ENCODE results near the gene CRKL.
"Not testable (repeated sequence)": the region's sequence is repeated elsewhere in the genome, so short reads cannot be mapped to it uniquely, and the experiment has no call there.

CRKL gene

GRCh38 chr22:20935780-20936539 is 18.8 kb downstream of the CRKL start:
- DNase-seq = not testable (repeated sequence)

- no peak for DNase-seq
These were observed 20.0 kb downstream of the CRKL start for GRCh38 chr22:20937031-20937793.

- DNase-seq = no peak
These were observed 20.8 kb downstream of the CRKL start for GRCh38 chr22:20937794-20938671.

GRCh38 chr22:20939457-20940185 is 22.4 kb downstream of the CRKL start:
- DNase-seq = not testable (repeated sequence)

- no peak for DNase-seq
These were observed 23.0 kb downstream of the CRKL start for GRCh38 chr22:20940186-20940651.

GRCh38 chr22:20940904-20941385 is 23.7 kb downstream of the CRKL start:
- DNase-seq = no peak

- not testable (repeated sequence) for DNase-seq
These were observed 25.1 kb downstream of the CRKL start for GRCh38 chr22:20942203-20942902.

- no peak for DNase-seq
These were observed 26.1 kb downstream of the CRKL start for GRCh38 chr22:20943104-20943933.

- no peak for DNase-seq
These were observed 26.8 kb downstream of the CRKL start for GRCh38 chr22:20944042-20944441.

- DNase-seq = no peak
These were observed 28.3 kb downstream of the CRKL start for GRCh38 chr22:20945578-20945934.

- DNase-seq = no peak
These were observed 29.1 kb downstream of the CRKL start for GRCh38 chr22:20946080-20946986.

GRCh38 chr22:20946991-20947390 is 29.8 kb downstream of the CRKL start:
- DNase-seq = no peak

GRCh38 chr22:20948450-20948849 is 31.2 kb downstream of the CRKL start:
- no peak for DNase-seq

GRCh38 chr22:20948989-20949388 is 31.8 kb downstream of the CRKL start:
- DNase-seq = no peak

GRCh38 chr22:20949698-20950183 is 32.5 kb downstream of the CRKL start:
- no peak for DNase-seq

GRCh38 chr22:20951151-20951931 is 34.1 kb downstream of the CRKL start:
- no peak for DNase-seq

GRCh38 chr22:20951932-20952380 is 34.7 kb downstream of the CRKL start:
- DNase-seq = no peak

GRCh38 chr22:20952544-20953341 is 35.5 kb downstream of the CRKL start:
- DNase-seq = no peak
